Hematopoietic multipotent progenitor cell treated with erythropoietin and hydrocortisone succinate and interleukin-3 and kit ligand, for 6 days (in vitro differentiated cells): ENCODE data around the gene PPP1R3G.
A peak's percentile ranks its signal among the peaks of the same experiment; 100 is the strongest.

Experiments
- DNase-seq: peaks from one replicate; pipeline ENCODE4 v3.0.0-alpha.2; 2015

The PPP1R3G gene

GRCh38 chr6:5121956-5122355, 36.8 kb downstream of the PPP1R3G start:
- DNase-seq: peak; percentile 43

DNA sequence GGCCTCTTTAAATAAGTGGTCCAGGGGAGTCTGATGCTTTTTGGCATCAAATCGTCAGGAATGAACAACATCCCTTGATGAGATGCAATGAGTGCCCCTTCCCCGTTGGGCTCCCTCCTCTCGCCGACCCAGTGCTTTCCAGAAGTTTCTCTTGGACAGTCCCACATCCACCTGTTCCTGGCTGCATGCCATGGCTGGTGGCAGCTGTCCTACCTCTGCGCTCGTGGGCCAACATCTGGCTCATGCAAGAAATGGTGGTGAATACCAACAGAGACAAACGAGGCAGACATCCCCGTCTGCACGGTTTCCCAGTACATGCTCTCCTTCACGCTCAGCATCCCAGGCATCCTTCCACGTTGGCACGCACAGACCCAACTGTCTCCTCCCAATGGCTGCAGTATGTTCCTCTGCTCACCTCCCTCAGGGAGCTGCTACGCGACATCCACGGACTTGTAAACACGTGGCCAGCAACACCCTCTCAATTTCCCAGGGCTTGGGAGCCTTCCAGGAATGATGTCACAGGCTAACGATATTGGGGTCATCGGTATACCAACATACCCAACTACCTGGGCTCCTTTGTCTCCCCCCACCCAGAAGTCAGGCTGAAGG, 37.5 kb downstream of the PPP1R3G start:
- DNase-seq: no peak

DNA sequence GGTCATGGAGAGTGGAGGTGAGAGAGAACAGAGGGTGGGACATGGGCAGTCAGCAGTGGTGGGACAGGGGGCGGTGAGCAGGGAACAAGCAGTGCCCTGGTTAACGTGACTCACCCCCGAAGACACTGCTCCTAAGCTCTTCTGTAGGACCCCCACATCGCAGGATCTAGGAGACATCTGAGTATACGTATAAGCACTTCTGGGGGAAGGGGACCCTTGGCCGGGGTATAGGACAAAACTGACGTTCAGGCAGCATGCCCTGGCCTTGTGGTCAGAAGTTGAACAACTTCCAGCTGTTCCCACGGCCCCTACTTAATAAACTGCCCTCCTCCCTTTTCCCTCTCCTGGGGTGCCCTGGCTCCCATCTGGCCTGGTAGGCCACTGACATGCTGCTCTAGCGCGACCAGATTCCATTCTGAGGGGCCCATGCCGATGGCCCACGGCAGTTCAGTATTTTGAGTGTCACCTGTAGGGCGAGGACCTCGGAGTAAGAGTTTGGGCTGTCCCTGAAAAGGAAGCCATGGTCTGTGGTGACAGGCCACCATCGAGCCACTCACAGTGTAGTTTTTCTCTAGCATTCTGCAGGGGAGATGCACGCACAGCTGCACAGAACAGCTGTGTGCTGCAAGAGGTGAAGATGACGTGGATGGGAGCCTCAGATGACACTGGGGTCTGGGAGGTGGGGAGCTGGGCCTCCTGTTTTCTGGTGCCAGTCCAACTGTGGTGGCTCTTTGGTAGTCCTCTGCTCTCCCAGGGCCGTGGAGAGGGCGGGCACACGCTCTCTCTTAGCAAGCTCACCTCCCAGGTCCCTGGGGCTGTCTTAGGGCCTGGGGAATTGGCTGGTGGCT, 38.4 kb downstream of the PPP1R3G start:
- DNase-seq: no peak

DNA sequence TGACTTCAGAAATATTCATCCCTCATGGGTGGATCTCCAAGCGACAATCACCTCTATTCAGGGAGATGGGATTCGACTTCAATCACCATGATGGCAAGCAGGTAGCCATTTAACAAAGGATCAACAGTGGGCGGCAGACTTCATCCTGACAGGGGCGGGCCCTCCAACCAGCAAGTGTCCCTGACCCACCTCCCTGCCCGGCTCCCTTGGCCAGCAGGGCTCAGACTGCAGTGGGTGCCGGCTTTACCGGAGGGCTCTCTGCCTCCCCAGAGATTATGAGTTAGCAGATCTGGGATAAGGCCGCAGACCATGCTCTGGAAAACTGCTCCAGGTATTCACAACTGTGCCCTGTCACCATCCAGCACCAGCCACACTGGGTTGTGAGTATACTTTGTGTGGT, 39.4 kb downstream of the PPP1R3G start:
- DNase-seq: no peak

DNA sequence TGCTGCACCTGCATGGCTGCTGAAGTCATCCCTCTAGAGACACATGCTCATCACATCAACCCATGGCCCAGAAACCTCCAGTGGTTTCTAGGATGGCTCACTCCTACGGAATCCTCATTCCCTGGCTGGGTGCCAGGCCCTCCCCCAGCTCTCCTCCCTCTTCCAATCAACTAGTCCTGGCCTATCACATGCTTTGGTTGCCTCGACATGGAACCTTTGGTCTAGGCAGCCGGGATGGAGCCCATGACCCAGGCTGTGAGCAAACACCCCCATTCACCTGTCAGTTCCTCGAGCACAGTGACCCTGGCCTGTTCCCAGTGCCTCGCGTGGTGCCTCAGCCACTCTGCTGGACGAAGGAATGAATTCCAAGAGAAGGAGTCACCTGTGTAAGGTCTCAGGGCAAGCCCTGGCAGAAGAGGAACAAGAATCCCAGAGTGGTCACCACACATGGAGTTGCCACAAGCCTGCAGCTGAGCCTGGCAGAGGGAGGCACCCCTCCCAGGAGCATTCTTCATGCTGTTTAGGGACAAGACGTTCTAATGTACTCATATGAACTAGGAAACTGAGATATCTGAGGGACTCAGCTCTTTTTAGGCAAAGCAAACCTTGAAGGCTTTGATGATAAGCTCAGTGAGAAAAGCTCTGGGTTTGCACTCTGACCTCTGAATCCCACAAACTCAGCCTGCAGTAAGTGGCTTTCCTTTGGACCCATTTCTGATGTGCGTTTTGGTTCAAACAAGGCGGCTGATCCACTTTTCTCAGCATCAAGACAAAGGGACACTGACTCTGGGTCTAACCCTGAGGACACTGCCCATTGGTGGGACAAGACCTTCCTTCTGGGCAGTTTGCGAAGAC, 40.2 kb downstream of the PPP1R3G start:
- no peak for DNase-seq

- no peak for DNase-seq
These were observed 41.1 kb downstream of the PPP1R3G start for GRCh38 chr6:5126214-5126613.

DNA sequence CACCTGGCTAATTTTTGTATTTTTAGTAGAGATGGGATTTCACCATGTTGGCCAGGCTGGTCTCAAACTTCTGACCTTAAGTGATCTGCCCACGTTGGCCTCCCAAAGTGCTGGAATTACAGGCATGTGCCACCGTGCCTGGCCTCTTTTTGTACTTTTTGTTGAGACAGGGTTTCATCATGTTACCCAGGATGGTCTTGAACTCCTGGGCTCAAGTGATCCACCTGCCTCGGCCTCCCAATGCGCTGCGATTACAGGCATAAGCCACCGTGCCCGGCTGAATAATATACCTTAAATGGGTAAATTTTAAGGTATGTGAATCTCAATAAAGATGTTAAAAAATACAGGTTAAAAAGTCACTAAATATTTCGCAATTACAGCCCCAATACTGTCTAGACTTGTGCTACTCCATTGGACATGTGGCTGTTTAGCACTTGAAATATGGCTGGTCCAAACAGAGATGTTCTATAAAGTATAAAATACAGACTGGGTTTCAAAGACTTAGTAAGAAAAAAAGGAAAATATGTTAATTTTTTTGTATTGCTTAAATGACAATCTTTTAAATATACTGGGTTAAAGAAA, 42.1 kb downstream of the PPP1R3G start:
- DNase-seq: no peak

- no peak for DNase-seq
These were observed 43.2 kb downstream of the PPP1R3G start for GRCh38 chr6:5128351-5128750.

- DNase-seq: no peak
These were observed 45.2 kb downstream of the PPP1R3G start for GRCh38 chr6:5130135-5130866.

DNA sequence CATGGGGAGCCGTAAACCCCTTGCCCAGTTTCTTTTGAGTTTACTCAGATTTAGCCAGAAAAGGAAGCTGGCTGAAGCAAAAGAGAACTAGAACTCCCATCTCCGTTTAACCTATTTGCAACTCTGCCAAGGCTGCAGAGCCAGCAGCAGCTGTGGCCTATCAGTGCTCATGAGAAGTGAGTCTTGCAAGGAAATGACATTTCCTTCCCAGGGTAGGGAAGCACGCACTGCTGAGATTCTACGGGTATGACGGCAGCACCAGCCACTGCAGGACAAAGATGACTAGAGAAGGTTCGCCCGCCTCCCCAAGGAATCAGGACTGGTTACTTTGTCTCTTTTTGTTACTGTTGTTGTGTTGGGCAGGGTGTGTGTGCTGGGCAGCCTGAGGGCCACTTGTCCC, 47.6 kb downstream of the PPP1R3G start:
- no peak for DNase-seq

GRCh38 chr6:5133943-5134342, 48.8 kb downstream of the PPP1R3G start:
- no peak for DNase-seq

DNA sequence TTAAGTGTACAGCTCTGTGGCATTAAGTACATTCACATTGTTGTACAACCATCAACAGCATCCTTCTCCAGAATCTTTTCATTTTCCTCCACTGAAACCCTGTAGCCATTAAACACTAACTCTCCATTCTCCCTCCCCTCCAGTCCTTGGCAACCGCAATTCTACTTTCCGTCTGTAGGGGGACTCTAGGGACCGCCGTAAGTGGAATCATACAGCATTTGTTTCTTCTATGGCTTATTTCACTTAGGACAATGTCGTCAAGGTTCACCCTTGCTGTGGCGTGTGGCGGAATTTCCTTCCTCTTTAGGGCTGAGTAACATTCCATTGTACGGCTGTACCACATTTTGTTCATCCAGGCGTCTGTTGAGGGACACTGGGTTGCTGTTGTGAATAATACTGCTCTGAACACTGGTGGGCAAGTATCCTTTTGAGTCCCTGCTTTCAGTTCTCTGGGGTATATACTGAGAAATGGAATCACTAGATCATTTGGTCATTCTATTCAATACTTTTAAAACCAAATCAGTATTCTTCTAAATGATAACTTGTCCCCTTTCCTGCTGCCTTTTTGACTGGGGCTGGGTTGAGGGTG, 50.7 kb downstream of the PPP1R3G start:
- DNase-seq: peak; percentile 70

- no peak for DNase-seq
These were observed 51.7 kb downstream of the PPP1R3G start for GRCh38 chr6:5136851-5137250.
